C1 segment of cervical spinal cord (tissue), 14 donors: ENCODE measurements around the gene ENPP5.

ENCODE experiments used
- DNase-seq, 14 donors: peaks; one replicate each; lab custom pipeline; 2025; lab: John Stamatoyannopoulos, UW

The ENPP5 gene, protein sequence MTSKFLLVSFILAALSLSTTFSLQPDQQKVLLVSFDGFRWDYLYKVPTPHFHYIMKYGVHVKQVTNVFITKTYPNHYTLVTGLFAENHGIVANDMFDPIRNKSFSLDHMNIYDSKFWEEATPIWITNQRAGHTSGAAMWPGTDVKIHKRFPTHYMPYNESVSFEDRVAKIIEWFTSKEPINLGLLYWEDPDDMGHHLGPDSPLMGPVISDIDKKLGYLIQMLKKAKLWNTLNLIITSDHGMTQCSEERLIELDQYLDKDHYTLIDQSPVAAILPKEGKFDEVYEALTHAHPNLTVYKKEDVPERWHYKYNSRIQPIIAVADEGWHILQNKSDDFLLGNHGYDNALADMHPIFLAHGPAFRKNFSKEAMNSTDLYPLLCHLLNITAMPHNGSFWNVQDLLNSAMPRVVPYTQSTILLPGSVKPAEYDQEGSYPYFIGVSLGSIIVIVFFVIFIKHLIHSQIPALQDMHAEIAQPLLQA

DNA sequence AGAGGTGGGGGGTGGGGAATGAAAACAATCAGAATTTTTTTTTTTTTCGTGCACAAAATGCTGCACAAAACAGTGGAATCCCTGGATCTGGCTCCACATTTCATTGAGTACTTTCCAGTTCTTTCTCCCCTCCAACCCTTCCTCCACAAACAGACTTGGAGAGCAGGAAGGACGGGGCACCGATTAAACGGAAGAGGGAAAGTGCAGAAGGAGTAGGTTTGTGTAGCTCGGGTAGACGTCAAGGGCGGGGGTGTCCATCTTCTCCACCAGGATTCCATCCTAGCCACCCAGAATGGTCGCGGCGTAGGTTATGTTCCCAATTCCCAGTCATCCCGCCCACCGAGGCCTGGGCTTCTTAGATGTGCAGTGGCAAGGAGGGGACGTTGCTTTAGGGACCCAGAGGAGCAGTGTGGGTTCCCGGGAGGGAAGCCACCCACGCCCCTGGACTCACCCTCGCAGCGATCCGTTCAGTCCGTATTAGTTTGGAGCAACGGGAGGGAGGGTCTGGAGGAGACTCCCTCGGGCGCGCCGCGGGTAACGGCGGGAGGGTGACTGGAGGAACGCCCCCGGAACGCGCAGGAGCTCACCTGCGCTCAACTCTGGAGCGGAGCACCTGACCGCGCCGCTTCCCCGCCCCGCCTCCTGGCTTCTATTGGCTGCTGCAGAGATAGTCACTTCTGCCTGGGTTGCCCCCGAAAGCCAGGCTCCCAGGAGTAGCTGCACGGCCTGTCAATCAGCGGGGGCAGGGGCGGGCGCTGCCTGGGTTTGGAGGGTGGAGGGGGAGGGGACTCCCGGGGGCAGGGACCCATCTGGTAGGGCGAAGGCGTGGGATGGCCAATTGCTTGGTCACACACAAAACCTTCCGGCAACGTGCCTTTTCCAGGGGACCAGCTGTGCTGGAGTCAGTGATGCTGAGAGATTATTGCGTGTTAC lies at the start of gene ENPP5:
ENPP5 (minus strand) TSS at position 624 of the 933 bp plus-strand sequence. CDS start 2,718 bp downstream, outside the sequence.
- DNase-seq: peak; percentile 26 to 97 (median 82)

DNA sequence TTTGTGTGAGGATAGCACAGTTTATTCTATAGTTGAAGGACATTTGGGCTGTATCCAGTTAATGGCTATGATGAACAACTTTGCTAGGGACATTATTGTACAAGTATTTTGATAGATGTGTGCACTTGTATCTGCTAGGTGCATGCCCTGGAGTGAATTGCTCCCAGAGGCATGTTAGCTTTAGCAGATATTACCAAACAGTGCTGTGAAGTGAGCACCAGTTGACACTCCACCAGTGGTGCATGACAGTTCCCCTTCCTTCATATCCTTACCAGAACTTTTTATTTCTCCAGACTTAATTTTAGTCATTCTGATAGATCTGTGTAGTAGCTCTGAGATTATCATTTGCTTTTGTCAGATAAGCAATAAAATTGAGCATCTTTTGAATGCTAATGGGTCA lies 48.9 kb upstream of the ENPP5 start:
- no peak for DNase-seq

GRCh38 chr6:46218457-46218856 lies 47.7 kb upstream of the ENPP5 start:
- no peak for DNase-seq

DNA sequence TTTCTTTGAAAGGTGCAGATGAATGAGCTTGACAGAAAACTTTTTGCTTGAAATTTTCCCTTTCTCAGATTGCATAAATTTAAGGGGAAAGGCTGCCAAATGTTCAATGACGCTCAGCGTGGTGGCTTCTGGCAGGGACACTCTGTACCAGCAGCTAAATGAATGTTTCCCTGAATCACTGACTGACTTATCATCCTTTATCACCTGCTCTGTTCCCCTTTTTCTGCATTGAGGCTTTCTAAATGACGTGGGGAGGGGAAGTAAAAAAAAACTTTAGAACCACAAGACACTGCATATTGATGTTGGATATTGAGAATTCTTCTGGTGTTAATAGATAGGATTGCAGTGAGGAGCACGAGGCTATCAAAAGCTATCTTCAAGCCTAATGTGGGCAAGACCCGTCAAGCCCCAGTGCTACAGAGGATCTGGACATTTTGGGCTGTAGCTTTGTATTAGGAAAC lies 46.9 kb upstream of the ENPP5 start:
- peak in 6 of 14 donors; percentile 10 to 83 (median 22) for DNase-seq

DNA sequence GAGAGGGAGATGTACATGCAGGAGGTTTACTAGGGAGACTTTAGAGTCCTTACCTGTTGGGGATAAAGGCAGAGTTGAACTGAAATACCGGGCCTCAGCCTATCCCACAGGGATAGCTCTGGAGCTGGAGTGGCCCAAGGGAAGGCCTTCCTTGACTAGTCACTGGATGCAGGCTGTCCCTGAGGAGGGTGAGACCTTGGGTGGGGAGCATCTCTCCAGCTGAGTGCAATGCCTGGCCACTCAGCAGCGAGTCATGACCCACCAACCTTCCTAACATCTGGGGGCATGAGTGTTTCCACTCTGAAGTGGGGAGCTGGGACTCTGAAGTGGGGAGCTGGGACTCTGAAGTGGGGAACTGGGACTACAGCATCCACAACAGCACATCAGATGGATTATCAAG lies 46.1 kb upstream of the ENPP5 start:
- DNase-seq: no peak

- no peak for DNase-seq
Observed at GRCh38 chr6:46215777-46216176, 45.0 kb upstream of the ENPP5 start.

DNA sequence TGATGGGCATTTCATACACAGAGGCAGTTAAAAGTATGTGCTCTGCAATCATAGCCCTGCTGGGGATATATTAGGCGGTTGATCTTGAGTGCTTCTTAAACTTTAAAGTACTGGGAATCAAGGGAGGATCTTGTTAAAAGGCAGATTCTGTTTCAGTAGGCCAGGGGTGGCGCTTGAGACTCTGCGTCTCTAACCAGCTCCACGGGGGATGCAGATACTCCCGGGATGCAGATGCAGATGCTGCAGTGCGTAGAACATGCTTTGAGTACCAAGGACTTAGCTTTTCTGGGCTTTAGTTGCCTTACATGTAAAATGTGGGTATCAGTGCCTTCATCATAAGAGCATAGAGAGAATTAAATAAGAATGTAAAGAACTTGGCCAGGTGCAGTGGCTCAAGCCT lies 44.4 kb upstream of the ENPP5 start:
- DNase-seq: no peak

DNA sequence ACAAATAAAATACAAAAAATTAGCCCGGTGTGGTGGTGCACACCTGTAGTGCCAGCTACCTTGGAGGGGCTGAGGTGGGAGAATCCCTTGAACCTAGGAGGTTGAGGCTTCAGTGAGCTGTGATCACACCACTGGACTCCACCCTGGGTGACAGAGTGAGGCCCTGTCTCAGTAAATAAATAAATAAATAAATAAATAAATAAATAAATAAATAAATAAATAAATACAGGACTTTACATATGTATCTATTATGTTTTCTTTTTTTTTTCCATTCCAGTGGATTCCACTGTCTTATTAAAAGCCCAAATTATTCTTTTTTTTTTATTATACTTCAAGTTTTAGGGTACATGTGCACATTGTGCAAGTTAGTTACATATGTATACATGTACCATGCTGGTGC lies 41.1 kb upstream of the ENPP5 start:
- no peak for DNase-seq

GRCh38 chr6:46210294-46210693 lies 39.5 kb upstream of the ENPP5 start:
- no peak for DNase-seq

GRCh38 chr6:46208303-46208702 lies 37.5 kb upstream of the ENPP5 start:
- DNase-seq: no peak

DNA sequence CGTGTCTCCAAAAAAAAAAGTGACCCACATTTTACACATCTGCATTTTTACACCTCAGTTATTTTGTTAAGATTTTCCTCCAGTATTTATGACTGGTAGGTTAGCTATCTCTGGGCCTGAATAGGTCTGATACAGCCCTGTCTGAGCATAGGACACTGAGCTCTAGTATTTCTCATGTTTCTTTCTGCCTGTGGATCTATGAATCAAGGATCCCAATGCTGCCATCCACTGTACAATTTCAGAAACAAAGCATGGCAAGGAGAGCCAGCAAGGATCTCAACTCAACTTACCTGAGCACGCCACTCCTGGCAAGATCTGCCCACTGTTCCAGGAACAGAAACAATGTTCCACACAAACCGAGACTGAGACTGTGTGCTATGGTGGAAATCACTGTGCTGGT lies 36.4 kb upstream of the ENPP5 start:
- no peak for DNase-seq

DNA sequence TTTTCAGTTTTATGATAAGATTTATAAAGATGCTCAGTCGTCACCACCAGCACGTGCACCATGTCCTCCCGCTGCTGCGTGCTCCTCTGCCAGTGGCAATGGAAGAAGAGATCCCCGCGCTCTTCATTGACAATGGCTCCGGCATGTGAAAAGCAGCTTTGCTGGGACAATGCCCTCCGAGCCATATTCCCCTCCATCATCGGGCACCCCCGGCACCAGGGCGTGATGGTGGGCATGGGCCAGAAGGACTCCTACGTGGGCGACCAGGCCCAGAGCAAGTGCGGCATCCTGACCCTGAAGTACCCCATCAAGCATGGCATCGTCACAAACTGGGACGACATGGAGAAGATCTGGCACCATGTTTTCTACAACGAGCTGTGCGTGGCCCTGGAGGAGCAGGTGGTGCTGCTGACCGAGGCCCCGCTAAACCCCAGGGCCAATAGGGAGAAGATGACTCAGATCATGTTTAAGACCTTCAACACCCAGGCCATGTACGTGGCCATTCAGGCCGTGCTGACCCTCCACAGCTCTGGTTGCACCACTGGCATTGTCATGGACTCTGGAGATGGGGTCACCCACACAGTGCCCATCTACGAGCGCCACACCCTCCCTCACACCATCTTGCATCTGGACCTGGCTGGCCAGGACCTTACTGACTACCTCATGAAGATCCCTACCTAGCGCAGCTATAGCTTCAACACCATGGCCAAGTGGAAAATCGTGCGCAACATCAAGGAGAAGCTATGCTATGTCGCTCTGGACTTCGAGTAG lies 34.3 kb upstream of the ENPP5 start:
- DNase-seq: no peak

DNA sequence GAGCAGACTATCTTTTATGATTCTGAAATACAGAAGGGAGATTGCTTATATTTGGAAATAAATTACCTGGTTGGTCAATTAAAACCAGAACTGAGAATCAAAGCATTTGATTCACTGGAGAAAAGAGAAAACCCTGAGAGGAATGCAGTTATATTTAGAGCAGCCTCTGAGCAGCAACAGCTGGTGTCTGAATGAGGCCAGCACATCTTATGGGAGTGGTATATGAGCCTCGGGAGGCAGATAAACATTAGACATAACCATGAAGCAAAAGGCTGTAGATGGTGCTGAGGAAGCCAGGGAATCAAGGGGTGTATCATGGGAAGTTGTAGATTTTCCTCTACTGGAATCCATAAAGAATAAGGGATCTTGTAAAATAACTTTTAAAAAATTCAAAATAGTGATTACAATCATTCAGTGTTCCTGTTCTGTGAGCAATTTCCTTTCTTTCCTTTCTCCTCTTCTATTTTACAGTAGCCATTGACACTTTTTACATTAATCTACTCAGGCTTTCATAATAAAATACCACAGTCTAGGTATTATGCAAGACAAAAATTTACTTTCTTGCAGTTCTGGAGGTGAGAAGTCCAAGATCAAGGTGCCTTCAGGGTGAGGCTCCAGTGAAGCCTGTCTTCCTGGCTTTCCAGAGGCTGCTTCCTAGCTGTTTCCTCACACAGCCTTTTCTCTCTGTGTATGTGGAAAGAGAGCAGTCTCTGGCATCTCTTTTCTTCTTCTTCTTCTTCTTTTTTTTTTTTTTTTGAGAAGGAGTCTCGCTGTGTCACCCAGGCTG lies 32.8 kb upstream of the ENPP5 start:
- DNase-seq: no peak

- DNase-seq: no peak
Observed at GRCh38 chr6:46201702-46202101, 30.9 kb upstream of the ENPP5 start.

GRCh38 chr6:46199387-46199786 lies 28.6 kb upstream of the ENPP5 start:
- DNase-seq: no peak

GRCh38 chr6:46191961-46192360 lies 21.2 kb upstream of the ENPP5 start:
- no peak for DNase-seq

DNA sequence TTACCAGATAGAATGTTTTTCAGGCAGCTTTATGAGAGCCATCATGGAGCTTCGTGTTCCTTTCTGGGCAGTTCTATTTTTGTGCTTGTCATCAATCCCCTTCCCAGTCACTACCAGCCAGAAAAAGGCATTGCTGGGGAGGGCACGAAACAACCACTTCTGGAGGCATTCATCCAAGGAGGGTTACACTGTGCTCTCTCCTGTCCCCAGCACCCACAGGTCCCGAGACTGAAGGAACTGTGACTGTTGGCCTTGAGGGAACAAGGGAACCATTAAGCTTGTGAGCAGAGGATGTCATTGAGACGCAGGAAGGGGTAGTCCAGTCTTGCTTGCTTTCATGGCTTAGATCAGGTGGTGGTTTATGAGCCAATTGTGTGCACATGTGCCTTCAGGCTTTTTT lies 20.1 kb upstream of the ENPP5 start:
- DNase-seq: no peak

- no peak for DNase-seq
Observed at GRCh38 chr6:46189726-46190125, 18.9 kb upstream of the ENPP5 start.

GRCh38 chr6:46186583-46186982 lies 15.8 kb upstream of the ENPP5 start:
- DNase-seq: no peak

GRCh38 chr6:46184114-46184513 lies 13.3 kb upstream of the ENPP5 start:
- DNase-seq: no peak

DNA sequence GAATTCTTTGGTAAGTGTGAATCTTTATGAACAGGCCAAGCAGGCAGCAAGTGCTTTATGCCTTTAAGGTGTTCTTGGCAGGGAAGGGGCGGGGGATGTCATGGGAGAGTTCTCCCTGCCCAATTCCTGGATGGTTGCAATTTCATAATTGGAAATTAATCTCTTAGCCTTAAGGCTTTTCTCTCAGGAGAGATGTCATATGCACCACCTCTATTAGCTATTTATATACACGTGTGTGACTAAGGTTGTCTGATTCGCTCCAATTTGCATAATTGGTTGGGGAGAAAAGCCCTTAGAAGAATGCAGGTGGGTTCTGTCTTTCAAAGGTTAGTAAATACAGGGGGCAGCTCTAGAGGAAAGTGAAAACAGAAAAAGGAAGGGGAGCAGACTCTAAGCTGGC lies 5.2 kb upstream of the ENPP5 start:
- DNase-seq: no peak
